NT2/D1 (cell line): ENCODE data around the gene JAK3.

ENCODE experiments used
- YY1 ChIP-seq: IDR thresholded peaks from 2 replicates; pipeline ENCODE4 v1.6.1; 2011; ENCODE audit not compliant: insufficient read length, insufficient read depth
- ZNF274 ChIP-seq: IDR thresholded peaks from 2 replicates; pipeline ENCODE4 v1.6.1; 2011; ENCODE audit warnings: mild to moderate bottlenecking, low read depth, low read length

GRCh38 chr19:17863520-17864182 lies 15.9 kb upstream of the JAK3 start:
- no peak for TF ChIP-seq ZNF274
- TF ChIP-seq YY1, result no peak
